DND-41 (cell line): ENCODE results near the gene THRB.

Experiments used
- EZH2 ChIP-seq: IDR thresholded peaks from 3 replicates; pipeline ENCODE4 v1.6.1; 2012; ENCODE audit warnings: borderline replicate concordance, low read depth, mild to moderate bottlenecking, moderate library complexity, low read length, inconsistent platforms; ENCODE audit not compliant: severe bottlenecking
- TF ChIP-seq, protein P1 (sequence below): IDR thresholded peaks from 2 replicates; pipeline ENCODE4 v1.5.1; 2012; ENCODE audit warnings: borderline replicate concordance, low read length, moderate library complexity, mild to moderate bottlenecking; ENCODE audit not compliant: poor library complexity, severe bottlenecking; ENCODE audit errors: extremely low read depth

DNA sequence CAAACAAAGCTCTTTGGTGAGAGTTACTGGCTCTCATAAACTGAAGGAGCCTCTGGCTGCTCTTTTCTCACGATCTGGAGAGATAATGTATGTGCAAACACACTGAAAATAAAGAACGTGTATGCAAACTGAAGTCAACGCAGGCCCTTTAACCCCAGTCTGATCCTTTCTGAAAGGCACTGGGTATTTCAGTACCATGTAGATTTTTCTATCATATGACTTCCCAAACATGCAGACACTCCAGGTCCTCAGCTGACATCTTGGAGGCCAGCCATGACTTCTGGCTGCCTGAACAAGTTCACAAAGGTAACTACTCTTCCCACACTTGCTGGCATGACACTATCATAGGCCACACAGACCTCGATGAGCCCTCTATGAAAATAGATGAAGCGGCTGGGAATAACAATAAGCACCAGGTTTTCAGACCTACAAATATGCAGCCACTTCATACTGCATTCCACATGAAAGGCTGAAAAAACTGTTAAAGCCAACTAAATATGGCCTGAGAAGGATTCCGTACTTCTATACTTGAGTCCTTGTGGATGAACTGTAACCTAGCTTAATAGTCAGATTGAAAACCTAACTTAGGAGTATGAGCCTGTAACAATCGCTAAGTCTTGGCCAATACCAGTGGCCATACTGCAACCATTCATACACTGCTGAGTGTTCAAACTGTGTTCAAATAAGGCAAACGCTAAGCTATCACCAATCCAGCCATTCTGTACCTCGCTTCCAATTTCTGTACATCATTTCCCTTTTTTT is 121.3 kb downstream of the THRB start:
- TF ChIP-seq, protein P1, sequence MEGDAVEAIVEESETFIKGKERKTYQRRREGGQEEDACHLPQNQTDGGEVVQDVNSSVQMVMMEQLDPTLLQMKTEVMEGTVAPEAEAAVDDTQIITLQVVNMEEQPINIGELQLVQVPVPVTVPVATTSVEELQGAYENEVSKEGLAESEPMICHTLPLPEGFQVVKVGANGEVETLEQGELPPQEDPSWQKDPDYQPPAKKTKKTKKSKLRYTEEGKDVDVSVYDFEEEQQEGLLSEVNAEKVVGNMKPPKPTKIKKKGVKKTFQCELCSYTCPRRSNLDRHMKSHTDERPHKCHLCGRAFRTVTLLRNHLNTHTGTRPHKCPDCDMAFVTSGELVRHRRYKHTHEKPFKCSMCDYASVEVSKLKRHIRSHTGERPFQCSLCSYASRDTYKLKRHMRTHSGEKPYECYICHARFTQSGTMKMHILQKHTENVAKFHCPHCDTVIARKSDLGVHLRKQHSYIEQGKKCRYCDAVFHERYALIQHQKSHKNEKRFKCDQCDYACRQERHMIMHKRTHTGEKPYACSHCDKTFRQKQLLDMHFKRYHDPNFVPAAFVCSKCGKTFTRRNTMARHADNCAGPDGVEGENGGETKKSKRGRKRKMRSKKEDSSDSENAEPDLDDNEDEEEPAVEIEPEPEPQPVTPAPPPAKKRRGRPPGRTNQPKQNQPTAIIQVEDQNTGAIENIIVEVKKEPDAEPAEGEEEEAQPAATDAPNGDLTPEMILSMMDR = no peak
- no peak for TF ChIP-seq EZH2
